Large intestine (tissue), 3 donors: ENCODE results near the gene MSRB3. TPM values are rescaled to one million over a fixed set of nuclear protein-coding genes. Genes with fewer than 3 reads are reported as not detected.
A peak's percentile ranks its signal among the peaks of the same experiment; 100 is the strongest.
"Not testable (repeated sequence)": the region's sequence is repeated elsewhere in the genome, so short reads cannot be mapped to it uniquely, and the experiment has no call there.

ENCODE experiments used
- DNase-seq, 2 donors: peaks; one replicate each; pipeline versions ENCODE4 v3.0.0 to v3.0.0-alpha.2; 2013
- H3K27ac ChIP-seq: one replicate; pipeline ENCODE4 v1.5.1; 2013; ENCODE audit warnings: low read length
- H3K27me3 ChIP-seq: 2 replicates; pipeline ENCODE4 v1.6.1; 2013; ENCODE audit warnings: low read length; ENCODE audit not compliant: control insufficient read depth, insufficient read depth
- H3K36me3 ChIP-seq: 2 replicates; pipeline ENCODE4 v1.6.1; 2013; ENCODE audit warnings: low read length; ENCODE audit not compliant: control insufficient read depth, insufficient read depth
- H3K4me1 ChIP-seq: one replicate; pipeline ENCODE4 v1.6.1; 2013; ENCODE audit warnings: low read length; ENCODE audit not compliant: control insufficient read depth, insufficient read depth
- H3K4me3 ChIP-seq: one replicate; pipeline ENCODE4 v1.5.1; 2013; ENCODE audit warnings: low read length
- H3K9me3 ChIP-seq: one replicate; pipeline ENCODE4 v1.6.1; 2013; ENCODE audit warnings: mild to moderate bottlenecking, low read depth, low read length, moderate library complexity; ENCODE audit not compliant: control insufficient read depth
- WGBS: methylation state at CpG from one replicate; pipeline ENCODE4 v1.1.5; 2013; ENCODE audit warnings: low lambda C conversion rate; ENCODE audit not compliant: insufficient coverage; 5-methylcytosine and 5-hydroxymethylcytosine counted together
- polyA plus RNA-seq: library from polyadenylated mRNA; unstranded; fragments of 120-200 nt; gene quantifications from one replicate; pipeline ENCODE4 v1.2.1, GENCODE V29; 2013

Gene MSRB3
- polyA plus RNA-seq, 1 donor: 23.1 TPM

- H3K27ac ChIP-seq, DNase-seq, H3K36me3 ChIP-seq, H3K4me1 ChIP-seq, H3K27me3 ChIP-seq, H3K4me3 ChIP-seq, H3K9me3 ChIP-seq: not testable (repeated sequence)
- WGBS: 100% methylated on average over 2 of the region's 7 CpGs
These were observed 7.0 kb downstream of the MSRB3 start for GRCh38 chr12:65285532-65285931.

DNA sequence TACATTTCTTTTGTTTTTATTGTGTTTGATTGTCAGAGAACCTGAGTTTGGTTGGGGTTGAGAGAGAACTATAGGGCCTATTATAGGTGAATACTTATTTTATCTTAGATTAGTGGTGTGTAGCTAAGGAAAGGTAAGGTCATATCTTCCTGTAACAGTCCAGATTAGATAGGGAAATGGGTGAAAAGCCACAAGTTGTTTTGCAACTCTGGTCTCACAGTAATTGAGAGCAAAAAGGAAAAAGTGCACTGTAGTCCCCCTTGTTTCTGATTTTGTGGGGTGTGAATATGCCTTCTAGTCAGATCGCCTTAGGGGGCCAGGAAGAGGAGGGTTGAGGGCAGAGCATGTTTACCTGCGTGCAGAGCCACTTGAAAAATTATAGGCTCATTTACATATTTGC is 8.9 kb downstream of the MSRB3 start:
- peak in 1 of 2 donors; percentile 35 for DNase-seq
- no peaks in the 10 kb centered on the region for H3K27me3 ChIP-seq
- H3K36me3 ChIP-seq: no peaks in the 10 kb centered on the region
- no peaks in the 10 kb centered on the region for H3K9me3 ChIP-seq
- no peak overlapping the region for H3K27ac ChIP-seq
- H3K4me3 ChIP-seq: no peak overlapping the region
- no peaks in the 10 kb centered on the region for H3K4me1 ChIP-seq
- WGBS: 33% methylated on average over 1 of the region's 2 CpGs

GRCh38 chr12:65292241-65292640 is 13.8 kb downstream of the MSRB3 start:
- Histone ChIP-seq H3K27ac (no peak overlapping the region), H3K36me3 (no peaks in the 10 kb centered on the region), H3K4me3 (no peak overlapping the region), H3K27me3 (no peaks in the 10 kb centered on the region), H3K4me1 (no peaks in the 10 kb centered on the region), H3K9me3 (no peaks in the 10 kb centered on the region)
- WGBS: no CpG with 5 or more reads among the region's 2 CpGs
- DNase-seq: no peak

DNA sequence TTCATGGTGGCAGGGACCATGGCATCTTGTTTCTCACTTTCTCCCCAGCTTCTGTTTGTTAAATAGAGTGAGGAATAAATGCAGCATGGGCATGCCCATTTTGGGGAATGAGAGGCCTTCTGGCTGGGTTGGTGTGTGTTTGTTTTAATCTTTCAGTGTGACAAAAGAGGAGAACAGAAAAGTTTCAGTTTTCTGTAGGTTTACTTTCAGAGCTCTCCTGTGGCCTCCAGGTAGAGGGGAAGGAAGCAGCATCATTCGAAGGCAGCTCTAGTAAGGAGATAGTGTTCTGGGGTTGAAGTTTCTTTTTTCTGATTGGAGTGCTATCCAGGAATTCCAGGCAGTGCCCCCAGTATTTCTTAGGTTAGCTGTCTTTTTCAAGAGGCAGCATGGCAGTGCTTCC is 15.3 kb downstream of the MSRB3 start:
- no CpG with 5 or more reads among the region's 1 CpG for WGBS
- no peaks in the 10 kb centered on the region for H3K4me1 ChIP-seq

GRCh38 chr12:65294641-65295262 is 16.3 kb downstream of the MSRB3 start:
- Histone ChIP-seq H3K27ac (no peak overlapping the region), H3K4me3 (no peak overlapping the region), H3K27me3 (no peaks in the 10 kb centered on the region), H3K9me3 (no peaks in the 10 kb centered on the region), H3K4me1 (no peaks in the 10 kb centered on the region), H3K36me3 (no peaks in the 10 kb centered on the region)
- WGBS: 100% methylated on average over 1 of the region's 4 CpGs
- DNase-seq: no peak

More for the DNA sequence above, 15.3 kb downstream of the MSRB3 start:
- H3K27me3 ChIP-seq: no peaks in the 10 kb centered on the region
- no peaks in the 10 kb centered on the region for H3K36me3 ChIP-seq
- DNase-seq: no peak
- H3K27ac ChIP-seq: no peak overlapping the region
- no peak overlapping the region for H3K4me3 ChIP-seq
- H3K9me3 ChIP-seq: no peaks in the 10 kb centered on the region

GRCh38 chr12:65296508-65297265 is 18.2 kb downstream of the MSRB3 start:
- Histone ChIP-seq H3K4me1 (no peaks in the 10 kb centered on the region), H3K4me3 (no peak overlapping the region), H3K9me3 (no peaks in the 10 kb centered on the region), H3K27ac (no peak overlapping the region), H3K27me3 (no peaks in the 10 kb centered on the region), H3K36me3 (no peaks in the 10 kb centered on the region)
- no CpG with 5 or more reads among the region's 1 CpG for WGBS
- DNase-seq: no peak

- H3K27ac ChIP-seq: no peak overlapping the region
- H3K4me3 ChIP-seq: no peak overlapping the region
- no peaks in the 10 kb centered on the region for H3K36me3 ChIP-seq
- H3K9me3 ChIP-seq: no peaks in the 10 kb centered on the region
- no peaks in the 10 kb centered on the region for H3K4me1 ChIP-seq
- H3K27me3 ChIP-seq: no peaks in the 10 kb centered on the region
- WGBS: 100% methylated on average over 1 of the region's 2 CpGs
- no peak for DNase-seq
These were observed 21.6 kb downstream of the MSRB3 start for GRCh38 chr12:65300097-65300496.

DNA sequence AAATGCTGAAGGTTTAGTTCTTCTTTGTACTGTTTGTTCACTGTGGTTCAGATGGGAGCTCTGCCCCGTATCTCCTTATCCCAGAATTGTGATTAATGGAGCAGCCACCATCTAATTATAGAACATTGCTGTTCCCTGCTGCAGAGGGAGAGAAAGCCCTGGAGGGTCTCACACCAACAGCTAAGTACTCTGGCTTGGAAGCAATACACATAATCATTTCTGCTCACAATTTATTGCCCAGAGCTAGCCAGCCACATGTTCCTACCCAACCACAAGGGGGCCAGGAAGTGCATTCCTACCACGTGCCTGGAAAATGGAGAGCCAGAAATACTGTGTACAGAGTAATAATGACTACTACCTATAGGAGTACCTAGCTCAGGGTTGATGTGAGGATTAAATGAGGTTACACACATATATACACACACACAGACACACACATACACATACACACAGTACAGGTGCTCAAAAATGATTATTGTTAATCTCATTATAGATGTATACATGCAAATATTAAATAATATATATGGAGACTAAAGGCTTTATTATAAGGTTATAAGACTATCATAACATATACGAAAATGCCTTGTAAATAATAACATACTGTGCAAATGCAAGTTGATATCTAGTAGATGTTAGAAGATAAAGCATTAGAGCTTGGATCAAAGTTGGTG is 22.3 kb downstream of the MSRB3 start:
- H3K27ac ChIP-seq: no peak overlapping the region
- WGBS: 100% methylated on average over 1 of the region's 3 CpGs
- H3K9me3 ChIP-seq: no peaks in the 10 kb centered on the region
- DNase-seq: peak in 1 of 2 donors; percentile 19
- H3K27me3 ChIP-seq: no peaks in the 10 kb centered on the region
- no peaks in the 10 kb centered on the region for H3K36me3 ChIP-seq
- H3K4me1 ChIP-seq: no peaks in the 10 kb centered on the region
- no peak overlapping the region for H3K4me3 ChIP-seq

- no peak for DNase-seq
- H3K36me3 ChIP-seq: no peaks in the 10 kb centered on the region
- H3K27me3 ChIP-seq: no peaks in the 10 kb centered on the region
- no peak overlapping the region for H3K27ac ChIP-seq
- H3K4me1 ChIP-seq: no peaks in the 10 kb centered on the region
- 67% methylated on average over 1 of the region's 3 CpGs for WGBS
- H3K9me3 ChIP-seq: no peaks in the 10 kb centered on the region
- H3K4me3 ChIP-seq: no peak overlapping the region
These were observed 24.4 kb downstream of the MSRB3 start for GRCh38 chr12:65302891-65303290.

DNA sequence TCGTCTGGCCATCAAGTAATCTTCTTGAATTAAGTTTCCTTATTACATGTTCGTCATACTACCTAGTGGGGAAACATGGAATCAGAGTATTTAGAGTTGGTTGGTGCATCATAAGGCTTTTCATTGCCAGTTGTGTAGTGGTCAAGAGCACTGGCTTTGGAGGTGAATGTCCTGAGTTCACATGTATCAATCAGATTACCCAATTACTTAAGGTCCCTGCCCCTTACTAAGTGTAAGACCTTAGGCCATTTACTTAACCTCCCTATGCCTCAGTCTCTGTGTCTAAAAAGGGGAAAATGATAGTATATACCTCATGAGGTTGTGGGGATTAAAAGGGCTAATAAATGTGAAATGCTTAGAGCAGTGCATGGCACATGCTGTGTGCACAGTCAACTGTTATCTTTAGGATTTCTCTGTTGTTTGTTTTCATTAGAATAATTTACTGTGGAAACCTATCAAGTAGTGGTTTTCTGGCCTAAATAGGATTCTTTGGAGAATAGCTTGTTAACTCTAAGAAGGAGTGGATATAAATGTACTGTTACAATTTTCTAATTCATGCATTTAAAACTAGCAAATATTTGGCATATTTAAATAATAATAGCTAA is 27.0 kb downstream of the MSRB3 start:
- no peaks in the 10 kb centered on the region for H3K27me3 ChIP-seq
- peaks cover 4% of the 10 kb centered on the region for H3K4me1 ChIP-seq
- WGBS: no CpG with 5 or more reads among the region's 2 CpGs
- H3K4me3 ChIP-seq: no peak overlapping the region
- no peak for DNase-seq
- no peaks in the 10 kb centered on the region for H3K9me3 ChIP-seq
- no peak overlapping the region for H3K27ac ChIP-seq
- H3K36me3 ChIP-seq: no peaks in the 10 kb centered on the region
